Activated CD4-positive, CD25-positive, alpha-beta regulatory T cell treated with anti-CD3 and anti-CD28 coated beads, Interleukin-2, amount 50 U/mL, for 16 hours (primary cell): ENCODE results near the gene BCL2L14.

ENCODE experiments used
- DNase-seq: peaks from one replicate; pipeline ENCODE4 v3.0.0-alpha.2; 2020; ENCODE audit warnings: low read depth, low spot score

Gene BCL2L14, protein sequence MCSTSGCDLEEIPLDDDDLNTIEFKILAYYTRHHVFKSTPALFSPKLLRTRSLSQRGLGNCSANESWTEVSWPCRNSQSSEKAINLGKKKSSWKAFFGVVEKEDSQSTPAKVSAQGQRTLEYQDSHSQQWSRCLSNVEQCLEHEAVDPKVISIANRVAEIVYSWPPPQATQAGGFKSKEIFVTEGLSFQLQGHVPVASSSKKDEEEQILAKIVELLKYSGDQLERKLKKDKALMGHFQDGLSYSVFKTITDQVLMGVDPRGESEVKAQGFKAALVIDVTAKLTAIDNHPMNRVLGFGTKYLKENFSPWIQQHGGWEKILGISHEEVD

GRCh38 chr12:12070674-12071656 lies at the start of gene BCL2L14:
Gene BCL2L14, plus strand, starts transcription at chr12:12070939. Its CDS starts 8,367 bp downstream, at chr12:12079306.
- DNase-seq, result no peak

DNA sequence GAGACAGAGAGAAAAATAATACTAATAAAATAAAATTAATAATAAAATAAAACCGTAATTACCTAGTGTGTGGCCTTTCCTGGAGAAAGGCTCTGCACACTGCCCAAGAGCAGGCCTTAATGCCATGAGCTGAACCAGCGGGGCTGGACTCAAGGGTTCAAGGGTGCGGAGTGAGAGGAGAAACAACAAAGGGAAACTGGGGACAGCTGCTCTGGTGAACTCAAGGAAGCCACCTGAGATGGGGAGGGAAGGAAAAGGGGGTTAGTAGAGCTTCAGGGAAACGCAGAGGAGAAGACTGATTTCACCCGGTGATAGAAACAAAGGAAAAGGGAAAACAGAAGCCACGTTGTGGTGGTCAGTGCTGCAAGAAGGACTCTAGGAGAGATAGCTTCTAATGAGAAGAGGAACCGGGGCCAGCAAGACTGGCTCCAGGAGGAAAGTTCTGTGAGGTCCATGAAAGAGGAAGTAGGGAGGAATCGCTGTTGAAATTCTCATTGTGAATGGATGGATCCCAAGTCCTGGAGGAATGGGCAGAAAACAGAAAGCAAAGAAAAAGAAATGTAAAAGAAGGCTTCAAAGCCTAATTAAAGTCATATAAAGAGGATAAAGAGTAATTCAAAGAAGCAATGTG lies 48.3 kb upstream of the BCL2L14 start:
- DNase-seq, result no peak

GRCh38 chr12:12023456-12023855 lies 47.3 kb upstream of the BCL2L14 start:
- DNase-seq, result no peak

DNA sequence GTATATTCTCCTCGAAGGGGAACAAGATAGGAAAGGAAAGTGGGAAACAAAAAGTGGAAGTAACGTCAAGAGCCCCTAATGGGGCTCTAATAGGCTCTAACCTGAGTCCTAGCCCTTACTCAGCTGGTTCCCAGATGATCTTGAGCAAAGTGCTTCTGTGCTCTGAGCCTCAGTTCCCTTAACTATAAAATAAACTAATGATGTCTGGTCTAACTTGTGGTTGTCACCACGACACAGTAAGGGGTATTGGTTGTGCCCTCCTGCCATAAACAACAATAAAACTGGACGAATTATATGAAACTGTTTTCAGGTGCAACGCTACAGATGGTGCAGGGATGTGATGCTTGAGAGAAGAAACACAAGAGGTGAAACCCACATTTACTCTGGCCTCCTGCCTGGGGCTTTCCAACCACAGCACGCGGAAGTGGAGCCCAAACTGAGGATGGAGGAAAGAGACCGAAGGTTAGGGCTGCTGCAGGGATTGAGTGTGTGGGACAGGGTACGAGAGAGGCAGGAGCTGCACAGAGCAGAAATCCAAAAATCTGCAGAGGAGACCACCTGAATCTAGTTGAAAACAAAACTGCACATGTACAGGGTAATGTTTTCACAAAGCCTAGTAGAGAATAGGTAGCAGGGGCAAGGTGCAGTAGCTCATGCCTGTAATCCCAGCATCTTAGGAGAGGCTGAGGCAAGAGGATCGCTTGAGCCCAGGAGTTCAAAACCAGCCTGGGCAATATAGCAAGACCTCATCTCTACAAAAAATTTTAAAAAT lies 45.6 kb upstream of the BCL2L14 start:
- DNase-seq, result no peak

DNA sequence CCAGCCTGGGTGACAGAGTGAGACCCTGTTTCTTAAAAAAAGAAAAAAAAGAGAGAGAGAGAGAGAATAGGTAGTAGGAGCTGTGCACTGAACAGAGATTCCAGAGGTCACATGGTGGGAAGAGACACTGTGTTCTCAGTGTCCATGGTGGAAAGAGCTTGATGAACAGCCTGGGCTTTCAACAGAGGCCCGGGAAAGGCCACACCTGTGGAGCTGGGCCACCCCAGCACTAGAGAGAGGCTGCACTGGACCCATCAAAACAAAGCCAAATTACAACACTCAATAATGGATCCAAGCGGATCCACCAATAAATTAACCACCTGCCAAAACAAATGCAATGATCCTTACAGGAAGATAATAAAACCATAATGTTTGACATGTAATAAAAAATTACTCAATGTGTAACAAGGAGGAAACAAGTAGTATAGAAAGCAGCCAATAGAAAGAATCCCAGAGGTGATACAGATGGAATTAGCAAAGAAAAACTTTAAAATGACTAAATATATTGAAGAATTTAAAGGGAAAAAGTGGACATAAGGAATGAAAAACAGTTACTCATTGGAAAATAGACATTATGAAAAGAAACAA lies 44.8 kb upstream of the BCL2L14 start:
- DNase-seq, result no peak

GRCh38 chr12:12028668-12029402 lies 41.9 kb upstream of the BCL2L14 start:
- DNase-seq, result no peak

DNA sequence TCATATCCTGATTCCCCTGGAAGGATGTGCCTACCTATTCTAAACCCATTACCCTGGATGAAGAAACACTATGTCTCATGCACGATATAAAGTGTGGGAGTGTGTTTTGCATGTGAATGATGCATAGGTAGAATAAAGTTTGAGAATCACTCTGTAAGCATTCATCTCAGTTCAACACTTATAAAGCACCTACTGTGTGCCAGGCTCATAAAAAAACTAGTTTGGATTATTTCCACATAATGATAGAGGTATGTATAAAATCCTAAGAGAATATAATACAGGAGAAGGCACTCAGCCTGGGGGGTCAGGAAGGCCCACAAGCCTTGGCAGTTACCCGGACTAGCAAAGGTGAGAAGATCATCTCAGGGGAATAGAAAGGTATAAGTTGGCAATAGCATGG lies 41.1 kb upstream of the BCL2L14 start:
- DNase-seq, result no peak

DNA sequence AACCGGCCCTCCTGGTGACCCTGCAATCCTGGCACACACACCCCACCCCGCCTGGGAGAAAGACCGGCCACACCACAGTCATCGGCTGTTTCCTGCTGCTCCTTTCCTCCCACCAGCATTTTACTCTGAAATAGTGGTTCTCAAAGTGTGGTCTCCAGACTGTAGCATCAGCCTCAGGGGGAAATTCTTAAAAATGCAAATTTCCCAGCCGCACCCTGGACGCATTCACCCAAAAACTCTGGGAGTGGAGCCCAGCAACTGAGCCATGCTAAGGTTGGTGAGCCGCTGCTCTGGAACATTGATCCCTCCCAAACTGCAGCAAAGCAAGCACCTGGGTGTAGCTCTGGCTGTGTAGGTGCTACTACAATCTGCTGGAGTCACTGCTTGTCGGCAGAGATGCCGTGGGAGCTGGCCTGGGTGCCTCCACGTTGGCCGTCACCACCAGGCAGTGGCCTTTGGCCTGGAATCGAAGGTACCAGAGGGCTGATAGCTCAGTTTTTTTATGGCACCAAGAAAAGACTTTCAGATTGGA lies 38.4 kb upstream of the BCL2L14 start:
- no peak for DNase-seq

DNA sequence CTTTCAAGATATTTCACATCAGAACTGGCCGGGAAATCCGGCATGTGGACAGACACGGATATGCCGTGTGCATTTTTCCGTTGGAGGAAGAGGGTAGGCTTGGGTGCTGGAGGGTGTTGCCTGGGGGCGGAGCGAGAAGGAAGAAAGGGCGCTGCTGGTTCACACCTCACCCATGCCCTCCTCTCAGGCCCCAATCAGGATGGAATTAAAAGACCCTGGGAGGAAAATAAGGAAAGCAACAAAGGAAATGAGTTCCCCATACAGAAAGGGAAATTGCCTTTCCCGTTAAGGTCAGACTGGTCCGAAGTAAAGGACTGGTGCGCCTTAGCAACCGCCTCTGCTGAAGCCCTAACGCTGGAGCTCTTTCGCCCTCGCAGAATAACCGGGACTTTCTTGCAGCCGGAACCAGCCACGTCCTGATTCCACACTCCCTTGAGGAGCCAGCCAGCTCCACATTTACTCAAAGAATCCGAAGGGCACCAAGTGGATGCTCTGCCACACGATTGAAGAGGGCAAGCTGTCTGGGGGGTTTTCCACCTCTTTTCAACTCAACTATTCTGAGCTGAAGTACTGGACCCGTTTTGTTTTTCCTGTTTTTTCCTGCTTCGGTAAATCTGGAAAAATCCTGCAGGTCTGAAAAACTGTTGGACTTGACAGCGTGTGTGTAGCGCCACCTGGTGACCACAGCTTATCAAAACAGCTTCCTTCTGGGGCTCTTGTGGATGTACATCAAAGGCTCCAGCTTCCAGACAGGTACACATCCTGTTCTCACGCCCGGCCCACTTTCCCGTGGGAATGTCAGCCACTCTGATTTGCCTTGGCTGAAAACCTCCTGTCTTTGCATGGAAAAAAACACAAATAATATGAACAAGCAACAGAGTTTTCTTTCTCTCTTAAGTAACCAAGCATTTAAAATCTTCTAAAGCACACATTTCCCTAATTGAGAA lies 37.6 kb upstream of the BCL2L14 start:
- DNase-seq, result no peak

- DNase-seq, result no peak
Observed at GRCh38 chr12:12033824-12034223, 36.9 kb upstream of the BCL2L14 start.

DNA sequence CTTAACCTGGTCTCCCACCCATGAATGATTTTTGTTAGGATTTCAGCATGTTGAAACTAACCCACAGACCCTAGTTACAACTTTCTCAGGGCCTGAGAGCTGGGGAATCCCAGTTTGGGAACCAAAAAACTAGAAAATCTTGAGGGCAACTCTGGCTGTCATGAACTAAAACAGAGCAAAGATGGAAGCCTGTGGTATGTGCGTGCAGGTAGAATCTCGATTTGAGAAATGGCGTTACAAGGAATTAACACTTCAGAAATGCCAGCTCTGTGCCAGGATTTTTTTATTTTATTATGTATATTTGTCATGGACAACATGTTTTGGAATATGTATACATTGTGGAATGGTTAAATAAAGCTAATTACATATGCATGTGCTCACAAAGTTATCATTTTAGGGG lies 36.4 kb upstream of the BCL2L14 start:
- no peak for DNase-seq

DNA sequence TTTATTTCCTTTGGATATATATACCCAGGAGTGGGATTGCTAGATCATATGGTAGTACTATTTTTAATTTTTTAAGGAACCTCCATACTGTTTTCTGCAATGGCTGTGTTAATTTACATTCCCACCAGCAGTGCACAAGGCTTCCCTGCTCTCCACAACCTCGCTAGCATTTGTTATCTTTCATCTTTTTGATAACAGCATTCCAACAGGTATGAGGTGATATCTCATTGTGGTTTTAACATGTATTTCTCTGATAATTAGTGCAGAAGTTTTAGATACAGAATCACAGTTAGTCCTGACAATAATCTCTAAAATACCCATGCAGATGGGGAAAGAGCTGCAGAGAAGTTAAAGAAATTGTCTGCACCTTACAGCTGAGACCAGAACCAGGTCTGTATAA lies 35.5 kb upstream of the BCL2L14 start:
- DNase-seq, result no peak

DNA sequence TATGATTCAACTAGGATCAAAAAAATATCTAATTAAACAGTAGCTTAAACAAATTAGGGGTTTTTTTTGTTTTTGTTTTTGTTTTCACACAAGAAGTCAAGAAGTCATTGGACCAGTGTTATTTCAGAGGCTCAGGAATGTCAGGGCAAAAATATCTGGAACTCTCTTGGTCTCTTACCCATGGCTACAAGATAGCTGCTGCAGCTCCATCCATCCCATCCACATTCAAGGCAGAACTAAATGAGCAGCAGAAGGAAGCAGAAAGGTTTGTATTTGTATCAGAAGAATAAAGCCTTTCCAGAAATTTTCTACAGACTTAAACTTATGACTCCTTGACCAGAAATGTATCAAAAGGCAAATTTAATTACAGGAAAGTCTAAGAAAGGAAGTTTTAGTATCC lies 33.8 kb upstream of the BCL2L14 start:
- no peak for DNase-seq

DNA sequence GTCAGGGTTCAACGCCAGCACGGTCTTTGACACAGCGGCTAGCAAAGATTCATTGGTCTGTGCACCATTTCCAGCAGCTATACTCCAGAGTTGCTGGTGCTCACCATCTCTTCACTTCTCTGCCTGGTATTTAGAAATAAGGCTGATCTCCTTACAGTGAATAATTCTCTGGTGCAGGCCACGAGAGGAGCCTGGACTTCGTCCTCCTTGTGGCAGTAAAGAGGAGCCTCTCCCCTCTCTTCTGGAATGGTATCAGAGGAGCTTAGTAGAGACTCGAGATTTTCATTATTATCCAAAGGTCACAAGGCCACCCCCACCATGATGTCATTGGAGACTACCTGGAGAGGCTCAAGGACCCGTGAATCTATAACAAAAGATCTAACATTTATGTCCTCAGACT lies 30.8 kb upstream of the BCL2L14 start:
- DNase-seq, result no peak

DNA sequence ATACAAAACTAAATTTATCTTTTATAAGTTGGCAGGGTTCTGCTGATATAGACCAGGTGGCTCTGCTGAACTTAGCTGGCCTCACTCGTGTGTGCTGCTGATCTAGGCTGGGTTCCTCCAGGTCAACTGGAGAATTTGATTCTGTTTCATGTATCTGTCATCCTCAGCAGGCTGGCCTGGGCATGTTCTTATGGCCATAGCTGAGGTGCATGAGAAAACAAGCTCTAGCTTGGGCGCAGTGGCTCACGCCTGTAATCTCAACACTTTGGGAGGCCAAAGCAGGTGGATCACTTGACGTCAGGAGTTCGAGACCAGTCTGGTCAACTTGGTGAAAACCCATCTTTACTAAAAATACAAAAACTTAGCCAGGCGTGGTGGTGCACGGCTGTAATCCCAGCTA lies 24.3 kb upstream of the BCL2L14 start:
- DNase-seq, result no peak

- no peak for DNase-seq
Observed at GRCh38 chr12:12047682-12048081, 23.1 kb upstream of the BCL2L14 start.

DNA sequence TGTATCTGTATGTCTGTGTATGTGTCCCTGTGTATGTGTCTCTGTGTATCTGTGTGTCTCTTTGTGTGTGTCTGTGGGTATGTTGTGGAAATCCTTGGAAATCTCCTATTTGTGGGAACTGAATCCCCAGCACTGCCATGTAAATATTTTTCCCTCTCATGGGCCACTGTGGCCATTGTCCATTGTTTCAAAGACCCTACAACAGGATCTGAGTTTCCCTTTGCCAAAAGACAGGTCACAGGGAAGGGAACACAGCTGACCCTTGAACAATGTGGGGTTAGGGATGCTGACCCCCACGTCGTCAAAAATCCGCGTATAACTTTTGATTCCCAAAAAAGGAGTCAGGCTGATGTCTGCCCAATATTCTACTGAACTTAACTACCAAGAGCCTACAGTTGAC lies 22.5 kb upstream of the BCL2L14 start:
- DNase-seq, result no peak

- no peak for DNase-seq
Observed at GRCh38 chr12:12048714-12049113, 22.0 kb upstream of the BCL2L14 start.

DNA sequence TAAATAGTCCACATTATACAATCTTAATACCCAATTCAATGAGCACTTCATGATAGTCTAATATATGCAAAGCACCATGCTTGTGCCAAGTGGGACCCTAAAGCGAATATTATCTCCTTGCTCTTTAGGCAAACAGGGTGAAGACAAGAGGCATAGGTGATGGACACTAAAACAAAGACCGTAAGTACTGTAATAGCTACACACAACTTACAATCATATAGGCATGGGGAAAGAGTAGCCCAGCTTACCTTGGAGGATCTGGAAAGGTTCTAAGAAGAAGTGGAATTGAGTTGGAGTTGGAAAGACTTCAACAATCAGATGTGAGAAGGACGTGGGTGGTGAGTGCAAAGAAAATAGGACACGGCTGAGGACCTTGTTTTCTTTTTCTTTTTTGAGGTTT lies 19.1 kb upstream of the BCL2L14 start:
- DNase-seq, result no peak
